Measurements from ENCODE around the gene CPSF4L. TPM values are rescaled to one million over a fixed set of nuclear protein-coding genes. Genes with fewer than 3 reads are reported as not detected.

The CPSF4L gene
- total RNA-seq, 2 experiments from 2014 or later: not detected

DNA sequence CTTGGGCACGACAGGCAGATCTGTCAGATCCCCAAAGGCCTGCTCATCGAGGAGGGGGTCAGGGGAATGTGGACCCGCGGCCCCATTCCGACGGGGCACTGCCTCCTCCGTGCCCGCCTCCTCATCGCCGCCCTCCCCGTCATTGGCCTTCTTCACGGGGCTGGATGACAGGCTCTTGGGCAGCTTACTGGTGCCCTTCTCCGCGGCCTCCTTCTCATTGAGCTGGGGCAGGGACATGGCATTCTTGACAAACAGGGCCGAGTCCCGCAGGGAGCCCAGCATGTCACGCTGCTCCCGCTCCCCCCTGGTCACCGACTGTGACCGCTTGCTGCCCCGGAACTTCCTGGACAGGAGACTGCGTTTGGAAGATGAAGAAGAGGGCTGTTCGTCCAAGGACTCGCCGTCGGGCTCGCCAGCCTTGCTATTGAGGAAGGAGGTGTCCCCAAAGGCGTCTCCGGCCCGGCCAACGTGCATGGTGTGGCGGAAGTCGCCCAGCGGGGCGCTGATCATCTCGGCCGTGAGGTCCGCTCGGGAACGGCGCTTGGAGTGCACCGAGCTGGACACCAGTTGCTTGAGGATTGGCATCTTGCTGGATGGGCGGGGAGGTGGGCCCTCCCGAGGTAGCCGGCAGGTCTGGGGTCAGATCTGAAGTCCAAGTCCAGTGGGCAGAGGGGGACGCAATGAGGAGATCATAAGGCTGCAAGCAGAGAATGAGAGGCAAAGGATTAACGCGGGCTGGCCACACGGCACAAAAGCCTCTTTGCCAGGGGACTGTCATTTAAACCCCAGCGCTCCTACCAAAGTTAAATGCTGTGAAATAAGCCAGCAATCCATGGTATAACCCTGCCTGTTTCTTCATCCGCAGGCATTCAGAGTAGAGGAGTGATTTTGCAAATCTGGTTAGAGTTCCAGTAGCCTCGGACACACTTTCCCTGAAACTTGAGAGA, 24.5 kb upstream of the CPSF4L start:
- ChIA-PET POLR2A (no interaction called here), CTCF (no interaction called here)
- no peak for DNase-seq
- H3K4me3 Mint-ChIP-seq: no peak overlapping the region
- H3K4me1 Mint-ChIP-seq: peaks cover 20% of the 10 kb centered on the region
- H3K36me3 Mint-ChIP-seq (ENCODE audit: low read depth): no peaks in the 10 kb centered on the region
- H3K27ac Mint-ChIP-seq: no peak overlapping the region
- H3K9me3 Mint-ChIP-seq: no peaks in the 10 kb centered on the region
- H3K27me3 Mint-ChIP-seq: no peaks in the 10 kb centered on the region

DNA sequence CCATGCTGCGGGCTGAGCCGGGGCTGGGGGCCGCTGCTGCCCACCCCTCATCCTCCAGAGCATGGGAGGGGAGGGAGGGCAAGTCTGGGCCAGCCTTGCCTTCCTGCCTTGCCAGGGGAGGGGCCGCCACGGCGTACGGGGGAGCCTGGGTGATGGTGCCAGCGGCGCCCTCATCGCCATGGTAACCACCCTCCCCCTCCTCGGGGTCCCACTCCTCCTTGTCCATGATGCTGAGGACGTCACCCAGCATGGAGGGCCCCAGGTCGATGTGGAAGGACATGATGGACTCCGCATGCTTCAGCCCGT, 23.9 kb upstream of the CPSF4L start:
- H3K27me3 Mint-ChIP-seq: no peaks in the 10 kb centered on the region
- H3K36me3 Mint-ChIP-seq (ENCODE audit: low read depth): no peaks in the 10 kb centered on the region
- no peaks in the 10 kb centered on the region for H3K9me3 Mint-ChIP-seq
- H3K4me1 Mint-ChIP-seq: peaks cover 14% of the 10 kb centered on the region
- CTCF ChIA-PET: no interaction called here
- no peak overlapping the region for H3K4me3 Mint-ChIP-seq
- no peak overlapping the region for H3K27ac Mint-ChIP-seq
- no peak for DNase-seq
- POLR2A ChIA-PET: no interaction called here

DNA sequence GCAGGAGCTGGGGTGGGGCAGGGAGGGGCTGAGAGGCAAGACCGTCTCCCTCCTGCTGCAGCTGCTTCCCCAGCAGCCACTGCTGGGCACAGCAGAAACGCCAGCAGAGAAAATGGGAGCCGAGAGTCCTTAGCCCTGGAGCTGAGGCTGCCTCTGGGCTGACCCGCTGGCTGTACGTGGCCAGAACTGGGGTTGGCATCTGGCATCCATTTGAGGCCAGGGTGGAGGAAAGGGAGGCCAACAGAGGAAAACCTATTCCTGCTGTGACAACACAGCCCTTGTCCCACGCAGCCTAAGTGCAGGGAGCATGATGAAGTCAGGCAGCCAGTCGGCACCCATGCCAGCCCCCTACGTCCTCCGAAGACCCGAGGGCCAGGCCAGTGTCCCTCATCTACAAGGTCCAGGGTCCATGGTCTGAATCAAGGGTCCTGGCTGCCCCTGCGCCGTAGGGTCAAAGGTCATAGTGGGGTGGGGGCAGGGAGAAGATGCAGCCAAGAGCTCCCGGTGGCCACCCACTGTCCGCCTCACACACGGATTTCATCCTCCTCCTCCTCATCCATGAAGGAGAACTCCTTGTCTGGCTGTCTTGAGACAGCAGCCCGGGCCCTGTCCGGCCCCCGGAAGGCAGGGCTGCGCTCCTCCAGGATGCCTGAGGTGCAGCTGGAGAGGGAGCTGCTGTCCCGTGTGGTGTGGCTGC, 23.4 kb upstream of the CPSF4L start:
- no peak overlapping the region for H3K27ac Mint-ChIP-seq
- no peaks in the 10 kb centered on the region for H3K27me3 Mint-ChIP-seq
- H3K9me3 Mint-ChIP-seq: no peaks in the 10 kb centered on the region
- no peak overlapping the region for H3K4me3 Mint-ChIP-seq
- H3K4me1 Mint-ChIP-seq: peaks cover 9% of the 10 kb centered on the region
- CTCF ChIA-PET: no interaction called here
- POLR2A ChIA-PET: no interaction called here
- H3K36me3 Mint-ChIP-seq (ENCODE audit: low read depth): no peaks in the 10 kb centered on the region
- DNase-seq: no peak

DNA sequence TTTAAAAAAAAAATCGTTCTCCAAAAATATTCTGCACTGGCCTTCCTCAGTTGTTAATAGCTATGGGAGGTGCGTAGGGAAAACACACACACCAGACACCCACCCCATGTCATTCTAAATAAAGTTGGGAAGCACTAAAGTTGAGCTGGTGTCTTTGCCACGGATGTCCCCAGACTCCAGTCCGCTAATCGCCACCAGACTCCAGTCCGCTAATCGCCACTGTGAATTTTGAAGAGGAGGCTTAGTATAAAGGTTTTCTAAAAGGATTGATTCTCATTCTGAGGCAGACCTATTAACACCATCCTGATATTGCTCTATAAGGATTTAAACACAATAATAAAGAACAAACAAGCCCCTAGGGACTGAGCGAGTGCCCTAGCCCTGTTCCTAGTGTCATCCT, 22.7 kb upstream of the CPSF4L start:
- POLR2A ChIA-PET: no interaction called here
- no peaks in the 10 kb centered on the region for H3K27me3 Mint-ChIP-seq
- H3K4me3 Mint-ChIP-seq: no peak overlapping the region

DNA sequence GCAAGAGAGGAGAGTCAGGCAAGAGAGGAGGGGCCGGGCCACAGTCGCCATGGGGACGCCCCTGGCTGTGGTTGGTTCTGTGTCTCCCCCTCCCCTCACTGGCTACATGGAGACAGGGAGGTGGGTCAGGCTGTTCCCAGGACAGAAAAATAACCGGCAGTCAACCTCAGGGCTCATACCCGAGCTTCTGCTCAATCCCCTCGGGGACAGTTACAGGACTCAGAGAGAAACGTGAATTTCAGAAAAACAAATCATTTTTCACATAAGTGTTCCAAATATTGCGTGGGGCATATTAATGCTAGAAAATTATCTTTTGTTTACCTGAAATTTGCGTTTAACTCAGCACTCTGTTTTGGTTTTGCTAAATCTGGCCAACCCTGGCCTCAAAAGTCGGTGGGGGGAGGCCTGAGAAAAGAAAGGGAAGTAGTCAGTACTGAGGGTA, 22.2 kb upstream of the CPSF4L start:
- no peak overlapping the region for H3K4me3 Mint-ChIP-seq
- no peak for DNase-seq
- H3K4me1 Mint-ChIP-seq: no peaks in the 10 kb centered on the region
- POLR2A ChIA-PET: no interaction called here
- H3K27ac Mint-ChIP-seq: no peak overlapping the region
- H3K27me3 Mint-ChIP-seq: no peaks in the 10 kb centered on the region
- CTCF ChIA-PET: interaction anchor here (0.7 to 2.2 kb wide), 2 partner anchors 86 to 121 kb away, joined by 3 to 6 read pairs; no protein-coding TSS in a partner anchor
- H3K36me3 Mint-ChIP-seq (ENCODE audit: low read depth): no peaks in the 10 kb centered on the region
- no peaks in the 10 kb centered on the region for H3K9me3 Mint-ChIP-seq

More for the DNA sequence above, 22.7 kb upstream of the CPSF4L start:
- CTCF ChIA-PET: no interaction called here
- H3K4me1 Mint-ChIP-seq: peaks cover 3% of the 10 kb centered on the region
- DNase-seq: no peak
- no peak overlapping the region for H3K27ac Mint-ChIP-seq
- H3K36me3 Mint-ChIP-seq (ENCODE audit: low read depth): no peaks in the 10 kb centered on the region
- no peaks in the 10 kb centered on the region for H3K9me3 Mint-ChIP-seq

DNA sequence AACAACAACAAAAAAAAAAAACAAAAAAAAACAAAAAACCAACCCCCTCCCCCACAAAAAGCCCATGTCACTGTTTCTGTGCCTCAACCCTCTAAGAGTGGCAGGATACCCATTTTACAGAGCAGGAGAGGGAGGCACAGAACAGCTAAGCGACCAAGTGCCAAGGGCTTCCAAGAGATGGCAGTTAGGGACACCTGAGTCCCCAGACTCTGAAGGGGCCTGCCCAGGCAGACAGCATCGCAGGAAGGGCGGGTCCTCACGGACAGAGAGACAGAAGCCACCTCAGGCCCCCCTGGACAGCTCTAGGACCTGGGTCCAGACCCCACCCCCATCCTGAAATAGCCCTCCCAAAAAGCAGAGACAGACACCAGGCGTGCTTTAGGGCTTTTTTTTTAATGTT, 21.6 kb upstream of the CPSF4L start:
- ChIA-PET CTCF (interaction anchor here (0.7 to 2.2 kb wide), 2 partner anchors 87 to 121 kb away, joined by 3 to 6 read pairs; no protein-coding TSS in a partner anchor), POLR2A (no interaction called here)
- Mint-ChIP-seq H3K27me3 (no peaks in the 10 kb centered on the region), H3K36me3 (ENCODE audit: low read depth) (no peaks in the 10 kb centered on the region), H3K9me3 (no peaks in the 10 kb centered on the region), H3K27ac (no peak overlapping the region), H3K4me3 (no peak overlapping the region), H3K4me1 (no peaks in the 10 kb centered on the region)
- DNase-seq: no peak

DNA sequence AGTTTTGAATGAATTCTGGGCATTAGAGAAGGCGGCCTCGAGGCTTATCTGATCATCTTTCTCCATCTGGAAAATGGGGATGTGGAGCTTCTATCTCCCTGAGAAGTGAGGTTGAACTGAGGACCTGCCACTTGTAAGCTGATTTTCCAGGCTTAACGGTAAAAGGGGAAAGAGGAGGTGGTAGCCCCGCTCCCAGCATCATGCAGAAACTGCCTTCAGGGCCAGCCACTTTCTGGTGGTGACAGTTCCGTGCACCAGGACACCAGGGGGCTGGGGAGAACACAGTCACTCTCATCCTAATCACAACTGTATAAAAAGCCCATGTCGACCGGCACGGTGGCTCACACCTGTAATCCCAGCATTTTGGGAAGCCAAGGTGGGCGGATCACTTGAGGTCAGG, 20.9 kb upstream of the CPSF4L start:
- Mint-ChIP-seq H3K27ac (no peak overlapping the region), H3K4me3 (no peak overlapping the region), H3K9me3 (no peaks in the 10 kb centered on the region), H3K27me3 (no peaks in the 10 kb centered on the region), H3K36me3 (ENCODE audit: low read depth) (no peaks in the 10 kb centered on the region), H3K4me1 (no peaks in the 10 kb centered on the region)
- CTCF ChIA-PET: interaction anchor here (0.8 to 2.5 kb wide), 3 partner anchors 9 to 87 kb away, joined by 3 to 7 read pairs (median 6); no protein-coding TSS in a partner anchor
- POLR2A ChIA-PET: no interaction called here
- no peak for DNase-seq

DNA sequence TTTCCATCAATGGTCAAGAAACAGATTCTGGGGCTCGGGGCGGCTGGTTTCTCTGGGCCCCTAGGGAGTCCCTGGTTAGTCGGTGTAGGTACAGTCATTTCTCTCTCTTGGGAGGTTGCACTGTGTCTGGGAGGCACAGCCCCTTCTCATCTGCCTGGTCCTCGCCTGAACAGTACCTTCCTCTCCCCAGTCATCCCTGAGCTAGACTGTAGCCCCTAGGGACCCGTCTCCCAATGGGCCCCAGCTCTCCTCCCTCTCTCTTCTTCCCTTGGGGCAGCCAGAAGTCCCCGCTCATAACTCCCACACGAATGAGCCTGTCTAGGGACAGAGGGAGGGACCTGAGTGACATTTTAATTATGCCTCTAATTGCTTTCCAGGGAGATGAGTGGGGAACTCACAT, 20.2 kb upstream of the CPSF4L start:
- POLR2A ChIA-PET: no interaction called here
- CTCF ChIA-PET: interaction anchor here (2.2 to 2.5 kb wide), 2 partner anchors 29 to 88 kb away, joined by 6 to 7 read pairs; no protein-coding TSS in a partner anchor
- no peak overlapping the region for H3K27ac Mint-ChIP-seq
- no peak for DNase-seq
- H3K9me3 Mint-ChIP-seq: no peaks in the 10 kb centered on the region
- H3K4me3 Mint-ChIP-seq: no peak overlapping the region
- H3K36me3 Mint-ChIP-seq (ENCODE audit: low read depth): no peaks in the 10 kb centered on the region
- no peaks in the 10 kb centered on the region for H3K27me3 Mint-ChIP-seq
- H3K4me1 Mint-ChIP-seq: no peaks in the 10 kb centered on the region

DNA sequence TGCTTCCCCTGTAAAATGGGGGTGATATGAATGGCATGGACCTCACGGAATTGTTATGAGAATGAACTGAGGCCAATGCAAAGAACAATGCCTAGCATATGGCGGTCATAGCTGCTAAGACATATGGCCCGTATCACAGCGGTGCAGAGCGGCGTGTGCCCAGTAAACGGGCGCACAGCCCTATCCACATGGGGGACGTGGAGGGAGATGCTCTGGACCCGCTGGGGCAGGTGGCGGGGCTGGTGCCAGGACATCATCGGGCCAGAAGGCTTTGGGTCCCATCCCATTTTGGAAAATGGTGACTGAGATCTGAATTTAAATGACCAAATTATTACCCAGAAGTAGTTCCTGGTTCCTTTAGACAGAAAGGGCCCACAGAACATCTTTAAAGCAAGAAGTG, 18.5 kb upstream of the CPSF4L start:
- H3K9me3 Mint-ChIP-seq: no peaks in the 10 kb centered on the region
- CTCF ChIA-PET: interaction anchor here (1.3 kb wide), 1 partner anchor 25 kb away, joined by 4 read pairs; no protein-coding TSS in a partner anchor
- POLR2A ChIA-PET: no interaction called here
- H3K27ac Mint-ChIP-seq: no peak overlapping the region
- DNase-seq: no peak
- H3K27me3 Mint-ChIP-seq: no peaks in the 10 kb centered on the region
- H3K36me3 Mint-ChIP-seq (ENCODE audit: low read depth): no peaks in the 10 kb centered on the region
- no peak overlapping the region for H3K4me3 Mint-ChIP-seq
- no peaks in the 10 kb centered on the region for H3K4me1 Mint-ChIP-seq

DNA sequence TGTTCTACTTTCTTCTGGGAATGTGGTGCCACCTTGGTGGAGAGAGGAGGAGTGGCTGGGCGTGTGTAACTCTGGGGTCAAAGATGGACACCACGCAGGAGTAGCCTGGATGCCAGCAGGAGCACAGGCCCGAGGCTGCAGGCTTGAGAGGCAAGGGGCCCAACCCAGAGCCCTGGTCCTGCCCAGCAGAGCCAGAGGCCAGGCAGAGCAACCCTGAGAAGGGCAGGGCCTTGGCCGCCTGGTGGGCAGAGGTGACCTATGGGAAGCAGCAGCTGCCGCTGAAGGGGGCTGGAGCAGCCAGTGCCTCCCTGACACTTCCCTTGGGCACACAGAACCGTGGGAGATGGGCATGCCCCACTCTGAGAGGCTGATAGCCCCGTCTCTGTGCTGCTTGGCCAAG, 18.0 kb upstream of the CPSF4L start:
- Mint-ChIP-seq H3K4me1 (no peaks in the 10 kb centered on the region), H3K27ac (no peak overlapping the region), H3K36me3 (ENCODE audit: low read depth) (no peaks in the 10 kb centered on the region), H3K27me3 (no peaks in the 10 kb centered on the region), H3K9me3 (no peaks in the 10 kb centered on the region), H3K4me3 (no peak overlapping the region)
- CTCF ChIA-PET: interaction anchor here (1.3 kb wide), 1 partner anchor 24 kb away, joined by 4 read pairs; no protein-coding TSS in a partner anchor
- DNase-seq: no peak
- POLR2A ChIA-PET: no interaction called here

DNA sequence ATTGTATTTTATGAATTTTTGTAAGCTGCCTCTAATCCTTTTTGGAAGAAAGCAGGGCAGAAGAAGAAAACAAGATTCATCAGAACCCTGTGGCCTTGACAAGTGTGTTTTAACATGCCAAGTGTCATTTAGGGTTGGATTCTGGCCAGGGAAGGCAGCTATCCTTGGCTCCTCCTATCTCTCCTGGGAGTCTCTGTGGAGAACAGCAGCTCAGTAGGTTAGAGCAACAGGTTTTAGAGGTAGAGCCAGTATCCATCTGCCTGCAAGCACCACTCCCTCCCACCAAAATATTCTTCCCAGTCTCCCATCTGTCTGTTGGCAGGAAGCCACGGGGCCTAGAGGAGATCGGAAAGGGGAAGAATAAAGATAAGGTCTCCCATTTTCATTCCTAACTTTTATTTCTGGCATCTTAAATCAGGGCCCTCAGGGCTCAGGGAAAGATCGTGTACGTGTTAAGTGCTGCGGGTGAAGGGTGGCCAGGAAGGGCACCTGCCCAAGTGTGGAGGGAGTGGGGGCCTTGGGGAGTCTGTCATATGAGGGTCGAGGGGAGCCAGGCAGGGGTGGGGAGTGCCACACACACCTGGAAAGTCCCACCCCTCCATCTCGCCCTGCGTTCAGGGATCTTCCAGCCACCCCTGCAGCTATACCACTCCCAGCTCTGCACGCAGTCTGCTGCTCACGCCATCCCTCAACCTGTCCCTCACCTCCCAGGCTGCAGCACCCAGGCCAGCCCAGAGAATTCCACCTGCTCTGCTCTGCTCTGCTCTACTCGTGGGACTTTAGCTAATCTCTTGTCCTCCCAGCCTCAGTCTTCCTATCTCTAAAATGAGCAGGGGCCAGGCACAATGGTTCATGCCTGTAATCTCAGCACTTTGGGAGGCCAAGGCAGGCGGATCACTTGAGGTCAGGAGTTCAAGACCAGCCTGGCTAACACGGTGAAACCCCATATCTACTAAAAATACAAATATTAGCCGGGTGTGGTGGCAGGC, 17.1 kb upstream of the CPSF4L start:
- Mint-ChIP-seq H3K9me3 (no peaks in the 10 kb centered on the region), H3K36me3 (ENCODE audit: low read depth) (no peaks in the 10 kb centered on the region), H3K4me3 (no peak overlapping the region), H3K4me1 (no peaks in the 10 kb centered on the region), H3K27me3 (no peaks in the 10 kb centered on the region), H3K27ac (no peak overlapping the region)
- no peak for DNase-seq
- POLR2A ChIA-PET: no interaction called here
- CTCF ChIA-PET: interaction anchor here (1.3 kb wide), 1 partner anchor 91 kb away, joined by 4 read pairs; no protein-coding TSS in a partner anchor

DNA sequence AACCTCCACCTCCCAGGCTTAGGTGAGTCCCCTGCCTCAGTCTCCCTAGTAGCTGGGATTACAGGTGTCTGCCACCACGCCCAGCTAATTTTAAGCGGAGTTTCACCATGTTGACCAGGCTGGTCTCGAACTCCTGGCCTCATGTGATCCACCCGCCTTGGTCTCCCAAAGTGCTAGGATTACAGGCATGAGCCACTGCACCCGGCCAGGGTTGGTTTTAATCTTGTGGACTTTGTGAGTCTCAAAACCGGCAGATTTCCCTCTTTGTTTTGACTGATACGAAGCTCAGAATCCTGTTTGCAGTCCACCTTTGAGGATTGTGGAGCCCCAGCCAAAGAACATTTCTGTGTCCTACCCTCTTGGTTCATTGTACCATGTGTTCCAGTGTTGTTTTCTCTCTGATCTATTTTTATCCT, 16.4 kb upstream of the CPSF4L start:
- Mint-ChIP-seq H3K27ac (no peak overlapping the region), H3K4me1 (no peaks in the 10 kb centered on the region), H3K9me3 (no peaks in the 10 kb centered on the region), H3K27me3 (no peaks in the 10 kb centered on the region), H3K36me3 (ENCODE audit: low read depth) (no peaks in the 10 kb centered on the region), H3K4me3 (no peak overlapping the region)
- DNase-seq: no peak
- POLR2A ChIA-PET: no interaction called here
- CTCF ChIA-PET: interaction anchor here (1.3 kb wide), 1 partner anchor 92 kb away, joined by 4 read pairs; no protein-coding TSS in a partner anchor

DNA sequence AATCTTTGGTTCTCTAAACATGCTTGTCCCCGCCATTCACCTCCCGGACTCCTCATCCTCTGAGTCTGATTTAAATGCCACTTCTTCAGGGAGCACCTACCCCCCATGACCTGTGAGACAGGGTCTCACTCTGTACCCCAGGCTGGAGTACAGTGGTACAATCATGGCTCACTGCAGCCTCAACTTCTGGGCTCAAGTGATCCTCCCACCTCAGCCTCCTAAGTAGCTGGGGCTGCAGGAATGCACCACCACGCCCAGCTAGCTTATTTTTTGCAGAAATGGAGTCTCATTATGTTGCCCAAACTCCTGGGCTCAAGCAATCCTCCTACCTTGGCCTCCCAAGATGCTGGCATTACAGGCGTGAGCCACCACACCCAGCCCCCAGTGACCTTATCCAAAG, 12.8 kb upstream of the CPSF4L start:
- no peak for DNase-seq
- Mint-ChIP-seq H3K36me3 (ENCODE audit: low read depth) (no peaks in the 10 kb centered on the region), H3K9me3 (no peaks in the 10 kb centered on the region), H3K27ac (no peak overlapping the region), H3K27me3 (no peaks in the 10 kb centered on the region), H3K4me1 (no peaks in the 10 kb centered on the region), H3K4me3 (no peak overlapping the region)
- ChIA-PET CTCF (no interaction called here), POLR2A (no interaction called here)

All from activated CD4-positive, alpha-beta memory T cell treated with anti-CD3 and anti-CD28 coated beads, Interleukin-2, amount 10 ng/mL, durations not matched to agents 7 days and 5 days (primary cell).